NB4 (cell line): ENCODE measurements around the gene OR4D11.

Source experiments
- CTCF ChIP-seq: IDR thresholded peaks from one replicate; pipeline ENCODE4 v1.5.1; 2012; ENCODE audit warnings: low read depth, low read length
- MAX ChIP-seq: IDR thresholded peaks from 2 replicates; pipeline ENCODE4 v1.6.1; 2011; ENCODE audit warnings: low read depth, low read length
- MYC ChIP-seq: IDR thresholded peaks from 2 replicates; pipeline ENCODE4 v1.6.1; 2011; ENCODE audit warnings: low read depth, low read length
- POLR2A ChIP-seq: IDR thresholded peaks from 2 replicates; pipeline ENCODE4 v1.6.1; 2011; ENCODE audit warnings: mild to moderate bottlenecking; ENCODE audit not compliant: insufficient read length; ENCODE audit errors: extremely low read depth

GRCh38 chr11:59551659-59552521 lies 48.5 kb downstream of the OR4D11 start:
- no peak for TF ChIP-seq CTCF
- TF ChIP-seq POLR2A = no peak
- peak; percentile 49 for TF ChIP-seq MAX
- TF ChIP-seq MYC = peak; percentile 53; the same call in 1 of the 2 replicates
